AG08395 (cell line): ENCODE measurements around the gene AIF1L.

ENCODE experiments used
- DNase-seq: peaks from one replicate; pipeline ENCODE4 v3.0.0; 2012; ENCODE audit warnings: mixed read lengths, low spot score

Gene AIF1L

GRCh38 chr9:131096269-131097125 lies at the start of gene AIF1L:
Gene AIF1L, plus strand, starts transcription at chr9:131096531. Its CDS starts 99 bp downstream, at chr9:131096630.
- peak; percentile 29 for DNase-seq

GRCh38 chr9:131046581-131047202 lies 49.6 kb upstream of the AIF1L start:
- DNase-seq = peak; percentile 78

- DNase-seq = no peak
Observed at GRCh38 chr9:131048332-131048731, 48.0 kb upstream of the AIF1L start.

DNA sequence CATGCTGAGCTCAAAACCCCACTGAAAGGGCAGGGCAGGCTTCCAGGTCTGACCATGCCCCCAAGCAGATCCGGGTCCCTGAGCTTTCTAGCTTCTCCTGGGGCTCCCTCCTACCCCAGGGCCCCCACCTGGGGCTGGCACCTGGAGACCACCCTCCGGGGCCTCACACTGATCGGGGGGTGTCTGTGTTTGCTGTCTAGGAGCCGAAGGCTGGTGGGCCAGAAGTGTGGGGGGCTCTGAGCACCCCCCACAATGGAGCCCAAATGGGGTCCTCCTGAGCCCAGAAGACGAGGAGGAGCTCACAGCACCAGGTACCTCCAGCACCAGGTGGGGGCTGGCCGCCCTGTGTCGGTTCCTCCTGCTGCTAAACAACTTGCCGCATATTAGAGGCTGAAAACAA lies 47.5 kb upstream of the AIF1L start:
- DNase-seq = no peak

GRCh38 chr9:131049829-131050715 lies 46.3 kb upstream of the AIF1L start:
- DNase-seq = no peak

DNA sequence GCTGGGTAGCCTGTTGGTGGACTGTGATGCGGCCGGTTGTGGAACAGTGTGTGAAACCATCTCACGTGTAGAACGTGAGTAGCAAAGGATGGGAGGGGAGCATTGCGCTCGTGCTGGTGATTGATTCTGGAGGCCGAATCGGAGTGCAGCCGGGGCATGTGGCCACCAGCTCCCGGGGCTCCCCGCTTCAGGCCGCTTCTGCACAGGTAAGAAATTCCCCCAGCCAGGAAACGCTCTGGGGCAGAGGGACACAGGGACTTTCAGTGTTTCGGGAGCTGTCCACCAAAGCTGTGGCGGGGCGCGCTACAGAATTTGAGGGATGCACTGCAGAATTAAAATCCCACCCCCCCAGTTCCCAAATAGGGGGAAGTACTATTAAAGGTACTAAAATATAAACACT lies 45.5 kb upstream of the AIF1L start:
- no peak for DNase-seq

DNA sequence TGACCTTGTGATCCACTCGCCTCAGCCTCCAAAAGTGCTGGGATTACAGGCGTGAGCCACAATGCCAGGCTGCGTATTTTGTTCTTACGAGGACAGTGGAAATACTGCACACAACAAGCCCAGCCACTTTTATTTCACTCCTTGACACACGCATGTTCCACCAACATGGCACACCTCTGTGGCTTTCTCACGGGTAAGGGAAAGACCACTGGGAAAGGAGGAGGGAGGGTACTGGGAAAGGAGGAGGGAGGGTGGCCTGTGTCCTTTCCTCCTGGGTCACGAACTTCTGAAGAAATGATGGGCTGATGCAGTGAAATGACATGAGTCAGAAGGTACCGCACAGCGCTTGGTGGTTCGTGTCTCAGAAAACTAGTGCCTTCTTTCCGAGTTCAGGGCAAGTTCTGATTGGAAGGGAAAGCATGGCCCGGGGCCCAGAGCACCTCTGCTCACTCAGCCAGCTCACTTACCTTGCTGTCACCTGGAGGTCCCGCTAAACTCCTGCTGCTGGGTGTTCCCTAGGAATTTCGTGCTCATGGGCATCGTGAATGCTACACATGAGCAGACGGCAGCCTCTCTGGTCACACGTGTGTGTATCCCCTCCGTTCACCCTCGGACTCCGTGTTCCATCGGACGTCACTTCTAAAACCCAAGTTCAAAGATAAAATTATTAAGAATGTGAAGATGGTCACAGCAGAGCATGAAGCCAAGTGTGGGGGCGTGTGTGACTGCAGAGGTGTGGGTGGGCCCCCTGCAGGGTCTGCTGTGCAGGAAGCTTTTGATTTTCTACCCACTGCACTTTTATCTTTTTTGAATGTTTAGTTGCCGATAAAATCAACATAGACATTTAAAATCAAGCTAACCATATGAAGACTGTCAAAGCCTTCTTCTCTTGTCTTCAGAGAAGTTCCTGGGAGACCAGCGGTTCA lies 44.5 kb upstream of the AIF1L start:
- no peak for DNase-seq

DNA sequence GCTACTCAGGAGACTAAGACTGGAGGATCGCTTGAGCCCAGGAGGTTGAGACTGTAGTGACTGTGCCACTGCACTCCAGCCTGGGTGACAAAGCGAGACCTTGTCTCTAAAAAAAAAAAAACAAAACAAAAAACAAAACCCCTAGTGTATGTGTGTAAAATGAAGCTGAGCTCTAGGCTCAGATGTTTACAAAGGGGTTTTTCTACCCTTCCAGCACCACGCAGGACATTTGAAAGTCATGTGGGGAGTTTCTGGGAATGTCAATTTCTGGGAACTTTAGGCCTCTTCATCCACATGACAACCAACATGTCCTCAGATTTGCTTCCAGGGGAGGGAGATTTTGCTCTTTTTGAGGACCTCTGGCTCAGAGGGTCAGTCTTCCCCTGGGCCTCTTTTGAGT lies 42.4 kb upstream of the AIF1L start:
- DNase-seq = no peak

- no peak for DNase-seq
Observed at GRCh38 chr9:131056781-131057506, 39.4 kb upstream of the AIF1L start.

GRCh38 chr9:131060900-131061630 lies 35.3 kb upstream of the AIF1L start:
- no peak for DNase-seq

- no peak for DNase-seq
Observed at GRCh38 chr9:131062969-131063368, 33.4 kb upstream of the AIF1L start.

DNA sequence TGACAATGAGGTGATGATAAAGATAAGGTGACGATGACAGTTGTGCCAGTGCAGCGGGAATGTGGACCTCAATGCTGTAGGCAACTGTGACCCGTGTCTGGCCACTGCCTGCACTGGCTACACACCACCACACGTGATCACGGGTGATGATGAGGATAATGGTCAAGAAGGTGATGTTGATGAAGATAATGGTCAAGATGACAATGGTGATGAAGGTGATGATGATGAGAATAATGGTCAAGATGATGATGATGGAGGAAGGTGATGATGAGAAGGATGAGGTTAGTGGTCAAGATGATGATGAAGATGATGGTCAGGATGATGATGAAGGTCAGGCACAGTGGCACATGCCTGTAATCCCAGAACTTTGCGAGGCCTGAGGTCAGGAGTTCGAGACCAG lies 30.7 kb upstream of the AIF1L start:
- no peak for DNase-seq

GRCh38 chr9:131067625-131068024 lies 28.7 kb upstream of the AIF1L start:
- DNase-seq = no peak

DNA sequence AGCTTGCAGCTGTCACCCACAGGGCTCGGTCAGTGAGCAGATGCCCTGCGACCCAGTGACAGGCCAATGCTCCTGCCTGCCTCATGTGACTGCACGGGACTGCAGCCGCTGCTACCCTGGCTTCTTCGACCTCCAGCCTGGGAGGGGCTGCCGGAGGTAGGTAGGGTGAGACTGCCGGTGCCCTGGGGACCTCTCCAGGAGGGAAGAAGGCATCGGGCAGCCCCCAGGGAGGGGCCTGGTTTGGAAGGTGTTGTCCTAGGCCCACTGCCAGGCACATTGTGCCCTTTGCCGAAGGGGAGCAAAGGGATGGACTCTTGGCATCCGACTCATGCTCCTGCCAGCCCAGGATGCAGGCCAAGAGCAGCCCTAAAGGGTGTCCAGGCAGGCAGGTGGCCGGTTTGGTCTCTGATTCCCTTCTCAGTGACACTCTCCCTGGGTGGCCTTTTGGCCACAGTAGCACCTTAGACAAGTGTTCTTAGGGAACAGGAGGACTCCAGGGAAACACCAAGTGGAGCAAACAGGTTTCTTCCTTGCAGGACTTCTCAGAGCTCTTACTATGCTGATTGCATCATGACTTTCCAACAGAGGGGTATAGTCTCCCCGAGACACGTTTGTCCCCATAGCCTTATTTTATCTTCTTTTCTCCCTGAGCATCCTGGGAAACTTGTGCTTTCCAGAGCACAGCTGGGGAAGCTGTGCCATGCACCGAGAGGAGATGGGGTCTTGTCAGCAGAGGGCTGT lies 28.1 kb upstream of the AIF1L start:
- no peak for DNase-seq

- DNase-seq = no peak
Observed at GRCh38 chr9:131069699-131070098, 26.6 kb upstream of the AIF1L start.

- DNase-seq = no peak
Observed at GRCh38 chr9:131072107-131072870, 24.0 kb upstream of the AIF1L start.

DNA sequence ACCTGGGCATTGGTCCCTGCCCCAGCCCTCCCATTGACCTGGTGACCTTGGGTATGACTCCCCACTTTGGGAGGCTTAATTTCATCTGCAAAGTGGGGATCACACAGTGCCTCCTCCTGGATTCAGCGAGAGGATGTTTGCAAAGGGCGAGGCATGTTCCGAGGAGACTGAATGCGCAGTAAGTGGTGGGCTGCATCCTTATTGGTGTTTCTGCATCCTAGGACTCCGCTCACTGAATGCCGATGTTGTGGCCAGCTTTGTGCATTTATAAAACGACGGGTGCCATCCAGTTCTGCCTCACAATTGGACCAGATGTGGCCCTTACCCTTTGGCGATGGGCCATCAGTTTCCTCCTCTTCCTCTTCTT lies 23.5 kb upstream of the AIF1L start:
- no peak for DNase-seq

DNA sequence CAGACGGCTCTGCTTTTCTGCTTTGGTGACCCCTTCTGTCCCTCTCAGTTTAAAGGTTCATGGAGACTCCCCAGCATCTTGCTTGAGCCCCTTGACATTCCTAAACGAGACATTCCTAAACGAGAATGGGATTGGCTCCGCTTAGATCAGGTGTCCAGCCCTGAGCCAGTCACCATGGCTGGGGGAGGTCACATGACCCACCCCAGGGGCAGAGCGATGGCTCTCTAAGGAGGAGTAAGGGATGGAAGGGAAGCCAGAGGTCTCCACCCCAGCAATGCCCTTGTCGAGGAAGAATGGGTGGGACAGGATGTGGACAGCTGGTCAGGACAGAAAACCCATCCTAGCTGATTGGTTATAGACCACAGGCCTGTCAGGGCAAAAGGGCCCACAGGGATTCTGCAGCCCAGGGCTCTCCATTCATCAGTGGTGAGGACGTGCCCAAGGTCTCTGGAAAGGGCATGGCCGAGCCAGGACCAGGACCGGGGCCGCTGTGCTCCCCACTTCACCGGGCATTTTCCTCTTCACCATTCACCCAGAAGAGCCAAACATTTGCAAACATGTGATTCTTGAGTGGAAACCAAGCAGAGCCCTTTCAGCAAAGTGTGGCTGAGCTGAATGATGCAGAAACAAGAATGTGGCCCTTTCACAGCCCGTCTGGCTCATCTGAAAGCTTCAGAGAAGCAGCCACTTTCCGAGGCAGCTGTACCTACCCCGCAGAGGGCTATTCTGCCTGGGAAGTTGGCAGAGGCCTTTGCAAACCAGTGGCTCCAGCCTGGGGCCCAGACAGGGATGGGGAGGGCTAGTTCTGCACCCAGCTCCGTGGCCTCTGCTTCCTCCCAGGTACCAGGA lies 19.8 kb upstream of the AIF1L start:
- DNase-seq = no peak
